SK-N-SH treated with all-trans-retinoic acid at 6 μM for 48 hours (cell line): Measurements from ENCODE around the gene RAP1GAP.

Experiments
- ESRRG ChIP-seq: fragments of 250-450 bp; sonication (Bioruptor Pico); IDR thresholded peaks from 2 replicates; pipeline ENCODE4 v1.6.1; 2021; ENCODE audit warnings: mild to moderate bottlenecking
- GLIS3 ChIP-seq: fragments of 250-450 bp; sonication (Bioruptor Pico); IDR thresholded peaks from 2 replicates; pipeline ENCODE4 v1.5.0; 2020; ENCODE audit warnings: mild to moderate bottlenecking, moderate library complexity
- ISL1 ChIP-seq: fragments of 250-450 bp; sonication (Bioruptor Pico); IDR thresholded peaks from 2 replicates; pipeline ENCODE4 v2.1.2; 2022; ENCODE audit warnings: mild to moderate bottlenecking, moderate library complexity
- PPARA ChIP-seq: fragments of 250-450 bp; sonication (Bioruptor Pico); IDR thresholded peaks from 2 replicates; pipeline ENCODE4 v1.5.0; 2020; ENCODE audit warnings: mild to moderate bottlenecking, borderline replicate concordance
- RARB ChIP-seq: fragments of 250-450 bp; sonication (Bioruptor Pico); IDR thresholded peaks from 2 replicates; pipeline ENCODE4 v1.8.0; 2021; ENCODE audit warnings: mild to moderate bottlenecking, moderate library complexity
- TCF4 ChIP-seq: fragments of 250-450 bp; sonication (Bioruptor Pico); IDR thresholded peaks from 2 replicates; pipeline ENCODE4 v1.8.0; 2021; ENCODE audit warnings: mild to moderate bottlenecking, moderate library complexity, borderline replicate concordance
- ZC3H10 ChIP-seq: fragments of 250-450 bp; sonication (Bioruptor Pico); IDR thresholded peaks from 2 replicates; pipeline ENCODE4 v1.5.1; 2021; ENCODE audit warnings: mild to moderate bottlenecking, moderate library complexity
- ZFP3 ChIP-seq: fragments of 250-450 bp; sonication (Bioruptor Pico); IDR thresholded peaks from 2 replicates; pipeline ENCODE4 v1.5.0; 2020; ENCODE audit warnings: mild to moderate bottlenecking, moderate library complexity
- ZFP30 ChIP-seq: fragments of 450-650 bp; formaldehyde crosslinking; IDR thresholded peaks from 2 replicates; pipeline ENCODE4 v1.5.0; 2022; ENCODE audit warnings: mild to moderate bottlenecking, moderate library complexity
- ZNF70 ChIP-seq: fragments of 450-650 bp; formaldehyde crosslinking; IDR thresholded peaks from 2 replicates; pipeline ENCODE4 v1.5.0; 2020; ENCODE audit warnings: mild to moderate bottlenecking, moderate library complexity
- TF ChIP-seq, protein P1 (sequence below): fragments of 250-450 bp; sonication (Bioruptor Pico); IDR thresholded peaks from 2 replicates; pipeline ENCODE4 v1.8.0; 2020; ENCODE audit warnings: mild to moderate bottlenecking, moderate library complexity, borderline replicate concordance
- TF ChIP-seq, protein P2 (sequence below): fragments of 250-450 bp; sonication (Bioruptor Pico); IDR thresholded peaks from 2 replicates; pipeline ENCODE4 v1.5.1; 2020; ENCODE audit warnings: low read depth, mild to moderate bottlenecking, moderate library complexity
- TF ChIP-seq, protein P3 (sequence below): fragments of 250-450 bp; sonication (Bioruptor Pico); IDR thresholded peaks from 2 replicates; pipeline ENCODE4 v1.8.0; 2021; ENCODE audit warnings: low read depth, mild to moderate bottlenecking, moderate library complexity, borderline replicate concordance

DNA sequence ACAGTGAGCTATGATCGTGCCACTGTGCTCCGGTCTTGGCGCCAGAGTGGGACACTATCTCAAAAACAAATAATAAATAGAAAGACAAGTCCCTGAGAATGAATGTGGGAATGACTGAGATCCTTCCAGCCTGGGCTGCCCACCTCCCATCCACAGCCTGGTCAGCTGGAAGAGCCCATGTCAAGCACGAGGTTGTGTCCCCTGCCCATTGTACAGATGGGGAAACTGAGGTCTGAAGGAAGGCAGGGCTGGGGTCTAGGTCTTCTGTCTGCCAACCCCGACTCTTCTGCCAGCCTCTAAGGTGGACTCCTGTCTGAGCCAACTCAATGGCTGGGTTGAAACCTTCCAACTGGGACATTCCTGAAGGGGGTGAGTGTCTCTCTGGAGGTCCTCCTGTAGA is 79.5 kb downstream of the RAP1GAP start:
- TF ChIP-seq GLIS3 (CRISPR knock-in tag) = no peak
- TF ChIP-seq TCF4 = no peak
- no peak for TF ChIP-seq ISL1 (CRISPR knock-in tag)
- TF ChIP-seq ESRRG (CRISPR knock-in tag) = no peak
- no peak for TF ChIP-seq RARB (CRISPR knock-in tag)
- no peak for TF ChIP-seq ZNF70 (CRISPR knock-in tag)
- TF ChIP-seq, protein P1, sequence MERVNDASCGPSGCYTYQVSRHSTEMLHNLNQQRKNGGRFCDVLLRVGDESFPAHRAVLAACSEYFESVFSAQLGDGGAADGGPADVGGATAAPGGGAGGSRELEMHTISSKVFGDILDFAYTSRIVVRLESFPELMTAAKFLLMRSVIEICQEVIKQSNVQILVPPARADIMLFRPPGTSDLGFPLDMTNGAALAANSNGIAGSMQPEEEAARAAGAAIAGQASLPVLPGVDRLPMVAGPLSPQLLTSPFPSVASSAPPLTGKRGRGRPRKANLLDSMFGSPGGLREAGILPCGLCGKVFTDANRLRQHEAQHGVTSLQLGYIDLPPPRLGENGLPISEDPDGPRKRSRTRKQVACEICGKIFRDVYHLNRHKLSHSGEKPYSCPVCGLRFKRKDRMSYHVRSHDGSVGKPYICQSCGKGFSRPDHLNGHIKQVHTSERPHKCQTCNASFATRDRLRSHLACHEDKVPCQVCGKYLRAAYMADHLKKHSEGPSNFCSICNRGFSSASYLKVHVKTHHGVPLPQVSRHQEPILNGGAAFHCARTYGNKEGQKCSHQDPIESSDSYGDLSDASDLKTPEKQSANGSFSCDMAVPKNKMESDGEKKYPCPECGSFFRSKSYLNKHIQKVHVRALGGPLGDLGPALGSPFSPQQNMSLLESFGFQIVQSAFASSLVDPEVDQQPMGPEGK = no peak
- TF ChIP-seq ZC3H10 (CRISPR knock-in tag) = no peak
- no peak for TF ChIP-seq PPARA (CRISPR knock-in tag)
- TF ChIP-seq, protein P2, sequence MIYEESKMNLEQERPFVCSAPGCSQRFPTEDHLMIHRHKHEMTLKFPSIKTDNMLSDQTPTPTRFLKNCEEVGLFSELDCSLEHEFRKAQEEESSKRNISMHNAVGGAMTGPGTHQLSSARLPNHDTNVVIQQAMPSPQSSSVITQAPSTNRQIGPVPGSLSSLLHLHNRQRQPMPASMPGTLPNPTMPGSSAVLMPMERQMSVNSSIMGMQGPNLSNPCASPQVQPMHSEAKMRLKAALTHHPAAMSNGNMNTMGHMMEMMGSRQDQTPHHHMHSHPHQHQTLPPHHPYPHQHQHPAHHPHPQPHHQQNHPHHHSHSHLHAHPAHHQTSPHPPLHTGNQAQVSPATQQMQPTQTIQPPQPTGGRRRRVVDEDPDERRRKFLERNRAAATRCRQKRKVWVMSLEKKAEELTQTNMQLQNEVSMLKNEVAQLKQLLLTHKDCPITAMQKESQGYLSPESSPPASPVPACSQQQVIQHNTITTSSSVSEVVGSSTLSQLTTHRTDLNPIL = no peak
- TF ChIP-seq, protein P3, sequence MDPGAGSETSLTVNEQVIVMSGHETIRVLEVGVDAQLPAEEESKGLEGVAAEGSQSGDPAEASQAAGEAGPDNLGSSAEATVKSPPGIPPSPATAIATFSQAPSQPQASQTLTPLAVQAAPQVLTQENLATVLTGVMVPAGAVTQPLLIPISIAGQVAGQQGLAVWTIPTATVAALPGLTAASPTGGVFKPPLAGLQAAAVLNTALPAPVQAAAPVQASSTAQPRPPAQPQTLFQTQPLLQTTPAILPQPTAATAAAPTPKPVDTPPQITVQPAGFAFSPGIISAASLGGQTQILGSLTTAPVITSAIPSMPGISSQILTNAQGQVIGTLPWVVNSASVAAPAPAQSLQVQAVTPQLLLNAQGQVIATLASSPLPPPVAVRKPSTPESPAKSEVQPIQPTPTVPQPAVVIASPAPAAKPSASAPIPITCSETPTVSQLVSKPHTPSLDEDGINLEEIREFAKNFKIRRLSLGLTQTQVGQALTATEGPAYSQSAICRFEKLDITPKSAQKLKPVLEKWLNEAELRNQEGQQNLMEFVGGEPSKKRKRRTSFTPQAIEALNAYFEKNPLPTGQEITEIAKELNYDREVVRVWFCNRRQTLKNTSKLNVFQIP (CRISPR knock-in tag) = no peak
- TF ChIP-seq ZFP30 (CRISPR knock-in tag) = no peak
- no peak for TF ChIP-seq ZFP3 (CRISPR knock-in tag)
